NCI-H146 treated with DMSO at 0.1 percent for 48 hours (cell line): ENCODE data around the gene SAFB.
"Not testable (repeated sequence)": the region's sequence is repeated elsewhere in the genome, so short reads cannot be mapped to it uniquely, and the experiment has no call there.

Experiments
- DNase-seq: peaks from one replicate; lab custom pipeline; 2025; ENCODE audit not compliant: unreplicated experiment; lab: John Stamatoyannopoulos, UW

Gene SAFB

GRCh38 chr19:5682107-5682482 is 59.2 kb downstream of the SAFB start:
- no peak for DNase-seq

GRCh38 chr19:5683177-5683886 is 60.4 kb downstream of the SAFB start:
- DNase-seq = no peak

GRCh38 chr19:5684694-5685430 is 62.0 kb downstream of the SAFB start:
- no peak for DNase-seq

- DNase-seq = no peak
Measured at GRCh38 chr19:5686326-5686646, 63.4 kb downstream of the SAFB start.

- DNase-seq = peak; percentile 66
Measured at GRCh38 chr19:5686647-5687359, 63.9 kb downstream of the SAFB start.

GRCh38 chr19:5687360-5688198 is 64.7 kb downstream of the SAFB start:
- DNase-seq = no peak

- not testable (repeated sequence) for DNase-seq
Measured at GRCh38 chr19:5688262-5688881, 65.5 kb downstream of the SAFB start.

- DNase-seq = peak; percentile 79
Measured at GRCh38 chr19:5690125-5690954, 67.5 kb downstream of the SAFB start, which contains the start of gene RPL36. TSS of gene RPL36 (plus strand) at chr19:5690295. CDS start at chr19:5690508, 213 bp downstream.

GRCh38 chr19:5690955-5691821 is 68.3 kb downstream of the SAFB start:
- DNase-seq = no peak

GRCh38 chr19:5691822-5692722 is 69.2 kb downstream of the SAFB start:
- DNase-seq = no peak

- DNase-seq = no peak
Measured at GRCh38 chr19:5692723-5693194, 69.9 kb downstream of the SAFB start.

- DNase-seq = no peak
Measured at GRCh38 chr19:5693195-5694166, 70.6 kb downstream of the SAFB start.

- DNase-seq = no peak
Measured at GRCh38 chr19:5694167-5694955, 71.5 kb downstream of the SAFB start.

GRCh38 chr19:5694956-5695648 is 72.2 kb downstream of the SAFB start:
- no peak for DNase-seq

- DNase-seq = no peak
Measured at GRCh38 chr19:5695649-5696195, 72.8 kb downstream of the SAFB start.
